PC-9 (cell line): ENCODE results near the gene MYRIP.

Experiments
- CTCF ChIP-seq: fragments of 200-600 bp; sonication (generic); conservative IDR thresholded peaks from 2 replicates; pipeline ENCODE4 v1.6.1; 2017; ENCODE audit warnings: mixed run types, antibody characterized with exemption, mild to moderate bottlenecking, moderate library complexity
- EZH2 ChIP-seq: fragments of 200-600 bp; sonication (generic); IDR thresholded peaks from 2 replicates; pipeline ENCODE4 v1.8.0; 2017; ENCODE audit warnings: antibody characterized with exemption, low read depth

GRCh38 chr3:40130721-40131120, 321.3 kb downstream of the MYRIP start:
- no peak for TF ChIP-seq CTCF
- TF ChIP-seq EZH2, result no peak
